ENCODE data around the gene KCTD14. TPM values are rescaled to one million over a fixed set of nuclear protein-coding genes. Genes with fewer than 3 reads are reported as not detected.

Gene KCTD14
- total and polyA plus RNA-seq, 4 donors: 0.70 to 7.3 (median 6.7) TPM

DNA sequence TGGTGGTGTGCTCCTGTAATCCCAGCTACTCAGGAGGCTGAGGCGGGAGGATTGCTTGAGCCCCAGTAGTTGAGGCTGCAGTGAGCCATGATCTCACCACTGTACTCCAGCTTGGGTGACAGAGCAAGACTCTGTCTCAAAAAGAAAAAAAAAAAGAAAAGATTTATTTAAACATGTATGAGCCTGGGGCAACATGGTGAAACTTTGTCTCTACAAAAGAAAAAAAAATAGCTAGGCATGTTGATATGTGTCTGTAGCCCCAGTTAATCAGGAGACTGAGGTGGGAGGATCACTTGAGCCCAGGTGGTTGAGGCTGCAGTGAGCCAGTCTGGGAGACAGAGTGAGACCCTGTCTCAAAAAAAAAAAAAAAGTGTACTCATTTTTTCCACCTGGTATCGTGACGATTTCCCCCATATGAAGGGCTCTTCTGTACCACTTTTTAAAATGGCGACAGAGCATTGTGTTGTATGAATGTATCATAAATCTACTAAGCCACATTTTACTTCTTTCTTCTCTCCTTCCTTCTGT lies 16.4 kb upstream of the KCTD14 start:
- Histone ChIP-seq H3K9ac (ENCODE audit: low read depth in 1 of 2, low read length in 2 of 2) (peak overlapping the region in 1 of 2 donors; percentile 53), H3K4me3 (ENCODE audit: low read depth in 1 of 3, low read length in 3 of 3) (no peak overlapping the region), H3K36me3 (ENCODE audit: control insufficient read depth in 4 of 4, insufficient read depth in 3 of 4, low read depth in 1 of 4, low read length in 3 of 4) (no peaks in the 10 kb centered on the region), H3K27ac (ENCODE audit: low read depth in 1 of 2, low read length in 2 of 2) (peak overlapping the region; percentile 78 to 80), H3K9me3 (ENCODE audit: control insufficient read depth in 4 of 4, low read length in 3 of 4) (no peaks in the 10 kb centered on the region), H3K4me1 (ENCODE audit: control insufficient read depth in 4 of 4, insufficient read depth in 4 of 4, low read length in 3 of 4) (peaks cover 13 to 35% (median 30%) of the 10 kb centered on the region in 4 donors), H3K27me3 (ENCODE audit: control insufficient read depth in 4 of 4, insufficient read depth in 4 of 4, low read length in 3 of 4) (no peaks in the 10 kb centered on the region)
- WGBS: 91% methylated on average over 4 of the region's 4 CpGs
- TF ChIP-seq HNF4A (conservative IDR thresholded peaks at IDR 0.05): no peak
- TF ChIP-seq, protein P1, sequence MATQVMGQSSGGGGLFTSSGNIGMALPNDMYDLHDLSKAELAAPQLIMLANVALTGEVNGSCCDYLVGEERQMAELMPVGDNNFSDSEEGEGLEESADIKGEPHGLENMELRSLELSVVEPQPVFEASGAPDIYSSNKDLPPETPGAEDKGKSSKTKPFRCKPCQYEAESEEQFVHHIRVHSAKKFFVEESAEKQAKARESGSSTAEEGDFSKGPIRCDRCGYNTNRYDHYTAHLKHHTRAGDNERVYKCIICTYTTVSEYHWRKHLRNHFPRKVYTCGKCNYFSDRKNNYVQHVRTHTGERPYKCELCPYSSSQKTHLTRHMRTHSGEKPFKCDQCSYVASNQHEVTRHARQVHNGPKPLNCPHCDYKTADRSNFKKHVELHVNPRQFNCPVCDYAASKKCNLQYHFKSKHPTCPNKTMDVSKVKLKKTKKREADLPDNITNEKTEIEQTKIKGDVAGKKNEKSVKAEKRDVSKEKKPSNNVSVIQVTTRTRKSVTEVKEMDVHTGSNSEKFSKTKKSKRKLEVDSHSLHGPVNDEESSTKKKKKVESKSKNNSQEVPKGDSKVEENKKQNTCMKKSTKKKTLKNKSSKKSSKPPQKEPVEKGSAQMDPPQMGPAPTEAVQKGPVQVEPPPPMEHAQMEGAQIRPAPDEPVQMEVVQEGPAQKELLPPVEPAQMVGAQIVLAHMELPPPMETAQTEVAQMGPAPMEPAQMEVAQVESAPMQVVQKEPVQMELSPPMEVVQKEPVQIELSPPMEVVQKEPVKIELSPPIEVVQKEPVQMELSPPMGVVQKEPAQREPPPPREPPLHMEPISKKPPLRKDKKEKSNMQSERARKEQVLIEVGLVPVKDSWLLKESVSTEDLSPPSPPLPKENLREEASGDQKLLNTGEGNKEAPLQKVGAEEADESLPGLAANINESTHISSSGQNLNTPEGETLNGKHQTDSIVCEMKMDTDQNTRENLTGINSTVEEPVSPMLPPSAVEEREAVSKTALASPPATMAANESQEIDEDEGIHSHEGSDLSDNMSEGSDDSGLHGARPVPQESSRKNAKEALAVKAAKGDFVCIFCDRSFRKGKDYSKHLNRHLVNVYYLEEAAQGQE (IDR thresholded peaks at IDR 0.05): no peak
- no peak for TF ChIP-seq TAF1 (conservative IDR thresholded peaks at IDR 0.05)
- TF ChIP-seq FOXA1 (IDR thresholded peaks at IDR 0.05): no peak
- TF ChIP-seq EGR1 (IDR thresholded peaks at IDR 0.05; ENCODE audit: low read depth in 2 of 2): no peak
- TF ChIP-seq, protein P2, sequence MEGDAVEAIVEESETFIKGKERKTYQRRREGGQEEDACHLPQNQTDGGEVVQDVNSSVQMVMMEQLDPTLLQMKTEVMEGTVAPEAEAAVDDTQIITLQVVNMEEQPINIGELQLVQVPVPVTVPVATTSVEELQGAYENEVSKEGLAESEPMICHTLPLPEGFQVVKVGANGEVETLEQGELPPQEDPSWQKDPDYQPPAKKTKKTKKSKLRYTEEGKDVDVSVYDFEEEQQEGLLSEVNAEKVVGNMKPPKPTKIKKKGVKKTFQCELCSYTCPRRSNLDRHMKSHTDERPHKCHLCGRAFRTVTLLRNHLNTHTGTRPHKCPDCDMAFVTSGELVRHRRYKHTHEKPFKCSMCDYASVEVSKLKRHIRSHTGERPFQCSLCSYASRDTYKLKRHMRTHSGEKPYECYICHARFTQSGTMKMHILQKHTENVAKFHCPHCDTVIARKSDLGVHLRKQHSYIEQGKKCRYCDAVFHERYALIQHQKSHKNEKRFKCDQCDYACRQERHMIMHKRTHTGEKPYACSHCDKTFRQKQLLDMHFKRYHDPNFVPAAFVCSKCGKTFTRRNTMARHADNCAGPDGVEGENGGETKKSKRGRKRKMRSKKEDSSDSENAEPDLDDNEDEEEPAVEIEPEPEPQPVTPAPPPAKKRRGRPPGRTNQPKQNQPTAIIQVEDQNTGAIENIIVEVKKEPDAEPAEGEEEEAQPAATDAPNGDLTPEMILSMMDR (IDR thresholded peaks at IDR 0.05; ENCODE audit: low read depth, low read length, missing input control): no peak
- no peak for TF ChIP-seq SP1 (IDR thresholded peaks at IDR 0.05)
- TF ChIP-seq, protein P3, sequence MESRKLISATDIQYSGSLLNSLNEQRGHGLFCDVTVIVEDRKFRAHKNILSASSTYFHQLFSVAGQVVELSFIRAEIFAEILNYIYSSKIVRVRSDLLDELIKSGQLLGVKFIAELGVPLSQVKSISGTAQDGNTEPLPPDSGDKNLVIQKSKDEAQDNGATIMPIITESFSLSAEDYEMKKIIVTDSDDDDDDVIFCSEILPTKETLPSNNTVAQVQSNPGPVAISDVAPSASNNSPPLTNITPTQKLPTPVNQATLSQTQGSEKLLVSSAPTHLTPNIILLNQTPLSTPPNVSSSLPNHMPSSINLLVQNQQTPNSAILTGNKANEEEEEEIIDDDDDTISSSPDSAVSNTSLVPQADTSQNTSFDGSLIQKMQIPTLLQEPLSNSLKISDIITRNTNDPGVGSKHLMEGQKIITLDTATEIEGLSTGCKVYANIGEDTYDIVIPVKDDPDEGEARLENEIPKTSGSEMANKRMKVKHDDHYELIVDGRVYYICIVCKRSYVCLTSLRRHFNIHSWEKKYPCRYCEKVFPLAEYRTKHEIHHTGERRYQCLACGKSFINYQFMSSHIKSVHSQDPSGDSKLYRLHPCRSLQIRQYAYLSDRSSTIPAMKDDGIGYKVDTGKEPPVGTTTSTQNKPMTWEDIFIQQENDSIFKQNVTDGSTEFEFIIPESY (IDR thresholded peaks at IDR 0.05): no peak
- TF ChIP-seq JUND (IDR thresholded peaks at IDR 0.05): no peak
- no peak for TF ChIP-seq FOXA2 (IDR thresholded peaks at IDR 0.05)
- no peak for TF ChIP-seq RAD21 (IDR thresholded peaks at IDR 0.05)
- TF ChIP-seq, protein P4, sequence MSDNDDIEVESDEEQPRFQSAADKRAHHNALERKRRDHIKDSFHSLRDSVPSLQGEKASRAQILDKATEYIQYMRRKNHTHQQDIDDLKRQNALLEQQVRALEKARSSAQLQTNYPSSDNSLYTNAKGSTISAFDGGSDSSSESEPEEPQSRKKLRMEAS (IDR thresholded peaks at IDR 0.05): no peak
- no peak for TF ChIP-seq HNF4G (IDR thresholded peaks at IDR 0.05)
- no peak for TF ChIP-seq GABPA (IDR thresholded peaks at IDR 0.05 in 1 of 2, conservative IDR thresholded peaks at IDR 0.05 in 1 of 2)
- TF ChIP-seq, protein P5, sequence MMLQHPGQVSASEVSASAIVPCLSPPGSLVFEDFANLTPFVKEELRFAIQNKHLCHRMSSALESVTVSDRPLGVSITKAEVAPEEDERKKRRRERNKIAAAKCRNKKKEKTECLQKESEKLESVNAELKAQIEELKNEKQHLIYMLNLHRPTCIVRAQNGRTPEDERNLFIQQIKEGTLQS (IDR thresholded peaks at IDR 0.05): no peak
- TF ChIP-seq RXRA (IDR thresholded peaks at IDR 0.05): no peak
- TF ChIP-seq NR2F2 (IDR thresholded peaks at IDR 0.05): no peak
- TF ChIP-seq YY1 (IDR thresholded peaks at IDR 0.05): no peak
- no peak for DNase-seq (ENCODE audit: low spot score)

All from liver (tissue), 9 donors.